ENCODE measurements around the gene ROBO1. TPM values are rescaled to one million over a fixed set of nuclear protein-coding genes. Genes with fewer than 3 reads are reported as not detected.

The ROBO1 gene
- total RNA-seq, 1 experiment from 2014 or later, result 67.6 TPM

DNA sequence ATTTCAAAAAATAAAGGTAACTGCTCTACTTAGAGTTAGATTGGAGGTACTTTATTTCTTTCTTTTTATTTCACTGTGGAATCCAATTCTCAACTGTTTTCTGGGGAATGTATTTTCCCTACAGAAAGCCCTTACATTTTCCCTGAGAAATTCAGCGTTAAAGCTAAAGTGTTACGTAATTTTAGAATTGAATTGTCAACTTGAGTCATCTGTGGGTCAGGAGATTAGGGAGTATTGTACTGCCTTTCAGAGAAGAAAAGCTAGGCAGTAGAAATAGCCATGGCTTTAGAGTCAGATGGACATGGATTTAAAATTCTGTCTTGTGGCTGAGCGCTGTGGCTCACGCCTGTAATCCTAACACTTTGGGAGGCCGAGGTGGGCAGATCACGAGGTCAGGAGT lies 728.6 kb downstream of the ROBO1 start:
- ChIA-PET POLR2A (ENCODE audit: low non-redundant PET) (no interaction called here), CTCF (no interaction called here)
- H3K4me1 ChIP-seq (ENCODE audit: insufficient read depth, low read length, poor library complexity, severe bottlenecking), result no peaks in the 10 kb centered on the region
- no peak for DNase-seq (ENCODE audit: low spot score)
- H3K4me3 ChIP-seq (ENCODE audit: low read depth, low read length, poor library complexity, severe bottlenecking), result no peak overlapping the region
- no peaks in the 10 kb centered on the region for H3K36me3 ChIP-seq (ENCODE audit: insufficient read depth, low read length, poor library complexity, severe bottlenecking)
- no peaks in the 10 kb centered on the region for H3K27me3 ChIP-seq (replicated peaks; ENCODE audit: insufficient read depth, low read depth, low read length, poor library complexity)
- TF ChIP-seq EZH2 (IDR thresholded peaks at IDR 0.05; ENCODE audit: borderline replicate concordance, low read depth, low read length, poor library complexity, severe bottlenecking) (no peak), CTCF (conservative IDR thresholded peaks at IDR 0.05; ENCODE audit: low read depth, low read length) (no peak)
- no TSS peak for BruUV-seq (replicated peaks)
- H3K9me3 ChIP-seq (ENCODE audit: low read depth, low read length, poor library complexity, severe bottlenecking), result no peaks in the 10 kb centered on the region
- H3K27ac ChIP-seq (ENCODE audit: low read depth, low read length, poor library complexity, severe bottlenecking), result no peak overlapping the region
- intact Hi-C loops (cut with micrococcal nuclease; ENCODE audit: unreplicated experiment), result no loop called here

DNA sequence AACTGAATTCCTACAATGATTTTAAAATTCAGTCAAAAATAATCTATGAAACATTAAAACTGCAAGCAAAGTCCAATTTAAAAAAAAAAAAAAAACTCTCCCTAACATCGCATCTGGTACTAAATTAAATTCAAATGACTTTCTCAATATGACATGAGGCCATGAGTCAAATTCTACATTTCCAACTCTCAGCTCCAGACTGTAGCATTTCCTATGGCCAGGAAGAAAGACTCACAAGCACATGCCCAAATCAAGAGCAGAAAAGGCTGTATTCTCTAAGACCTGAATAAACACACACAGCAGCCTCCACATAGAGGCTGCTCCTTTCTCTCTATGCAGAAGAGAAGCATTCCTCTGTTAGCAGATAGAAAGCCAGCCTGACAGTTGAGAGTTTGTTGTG lies 729.2 kb downstream of the ROBO1 start:
- no TSS peak for BruUV-seq (replicated peaks)
- intact Hi-C loops (cut with micrococcal nuclease; ENCODE audit: unreplicated experiment), result no loop called here
- CTCF ChIA-PET, result no interaction called here
- POLR2A ChIA-PET (ENCODE audit: low non-redundant PET), result no interaction called here
- Histone ChIP-seq H3K27me3 (replicated peaks; ENCODE audit: insufficient read depth, low read depth, low read length, poor library complexity) (no peaks in the 10 kb centered on the region), H3K36me3 (ENCODE audit: insufficient read depth, low read length, poor library complexity, severe bottlenecking) (no peaks in the 10 kb centered on the region), H3K9me3 (ENCODE audit: low read depth, low read length, poor library complexity, severe bottlenecking) (no peaks in the 10 kb centered on the region), H3K4me1 (ENCODE audit: insufficient read depth, low read length, poor library complexity, severe bottlenecking) (no peaks in the 10 kb centered on the region), H3K27ac (ENCODE audit: low read depth, low read length, poor library complexity, severe bottlenecking) (no peak overlapping the region), H3K4me3 (ENCODE audit: low read depth, low read length, poor library complexity, severe bottlenecking) (no peak overlapping the region)
- DNase-seq (ENCODE audit: low spot score), result no peak
- no peak for TF ChIP-seq CTCF (conservative IDR thresholded peaks at IDR 0.05; ENCODE audit: low read depth, low read length)
- TF ChIP-seq EZH2 (IDR thresholded peaks at IDR 0.05; ENCODE audit: borderline replicate concordance, low read depth, low read length, poor library complexity, severe bottlenecking), result no peak

GRCh38 chr3:79038057-79038456 lies 729.7 kb downstream of the ROBO1 start:
- Histone ChIP-seq H3K27ac (ENCODE audit: low read depth, low read length, poor library complexity, severe bottlenecking) (no peak overlapping the region), H3K4me3 (ENCODE audit: low read depth, low read length, poor library complexity, severe bottlenecking) (no peak overlapping the region), H3K4me1 (ENCODE audit: insufficient read depth, low read length, poor library complexity, severe bottlenecking) (no peaks in the 10 kb centered on the region), H3K9me3 (ENCODE audit: low read depth, low read length, poor library complexity, severe bottlenecking) (no peaks in the 10 kb centered on the region), H3K27me3 (replicated peaks; ENCODE audit: insufficient read depth, low read depth, low read length, poor library complexity) (no peaks in the 10 kb centered on the region), H3K36me3 (ENCODE audit: insufficient read depth, low read length, poor library complexity, severe bottlenecking) (no peaks in the 10 kb centered on the region)
- POLR2A ChIA-PET (ENCODE audit: low non-redundant PET), result no interaction called here
- CTCF ChIA-PET, result no interaction called here
- intact Hi-C loops (cut with micrococcal nuclease; ENCODE audit: unreplicated experiment), result no loop called here
- no peak for DNase-seq (ENCODE audit: low spot score)
- BruUV-seq (replicated peaks), result no TSS peak
- TF ChIP-seq EZH2 (IDR thresholded peaks at IDR 0.05; ENCODE audit: borderline replicate concordance, low read depth, low read length, poor library complexity, severe bottlenecking) (no peak), CTCF (conservative IDR thresholded peaks at IDR 0.05; ENCODE audit: low read depth, low read length) (no peak)

All from A673 (cell line).